Stimulated activated CD4-positive, alpha-beta T cell treated with anti-CD3 and anti-CD28 coated beads, Interleukin-12 subunit alpha, Interleukin-12 subunit beta, amount 100 ng/mL, for 4 hours (primary cell): Measurements from ENCODE around the gene BDNF.

Experiments
- DNase-seq: peaks from one replicate; pipeline ENCODE4 v3.0.0-alpha.2; 2020

BDNF gene

DNA sequence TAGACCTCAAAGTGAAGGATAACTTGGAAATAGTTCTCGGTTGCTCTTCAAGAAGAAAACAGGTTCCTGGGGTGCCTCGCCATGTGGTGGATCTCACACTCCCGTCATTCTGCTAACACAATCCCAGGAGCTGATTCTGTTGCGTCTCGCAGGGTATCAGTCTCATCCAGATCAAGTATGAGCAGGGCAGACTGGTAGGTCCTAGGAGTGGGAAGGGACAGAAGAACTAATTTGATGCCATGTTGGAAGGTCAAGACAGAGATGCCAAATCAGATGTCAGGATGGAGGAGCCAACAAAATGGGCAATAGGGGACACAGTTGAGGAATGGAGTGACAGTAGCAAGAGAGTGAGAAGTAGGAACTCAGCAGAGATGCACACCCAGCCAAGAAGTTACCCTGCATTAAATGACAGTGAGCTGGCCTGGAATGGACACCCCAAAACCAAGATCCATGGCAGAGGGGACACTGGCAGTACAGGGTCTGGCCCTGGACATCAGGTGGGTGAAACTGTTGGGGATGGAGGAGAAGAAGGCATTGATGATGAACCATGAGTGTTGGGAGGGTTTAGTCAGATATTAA lies 76.2 kb downstream of the BDNF start:
- no peak for DNase-seq

DNA sequence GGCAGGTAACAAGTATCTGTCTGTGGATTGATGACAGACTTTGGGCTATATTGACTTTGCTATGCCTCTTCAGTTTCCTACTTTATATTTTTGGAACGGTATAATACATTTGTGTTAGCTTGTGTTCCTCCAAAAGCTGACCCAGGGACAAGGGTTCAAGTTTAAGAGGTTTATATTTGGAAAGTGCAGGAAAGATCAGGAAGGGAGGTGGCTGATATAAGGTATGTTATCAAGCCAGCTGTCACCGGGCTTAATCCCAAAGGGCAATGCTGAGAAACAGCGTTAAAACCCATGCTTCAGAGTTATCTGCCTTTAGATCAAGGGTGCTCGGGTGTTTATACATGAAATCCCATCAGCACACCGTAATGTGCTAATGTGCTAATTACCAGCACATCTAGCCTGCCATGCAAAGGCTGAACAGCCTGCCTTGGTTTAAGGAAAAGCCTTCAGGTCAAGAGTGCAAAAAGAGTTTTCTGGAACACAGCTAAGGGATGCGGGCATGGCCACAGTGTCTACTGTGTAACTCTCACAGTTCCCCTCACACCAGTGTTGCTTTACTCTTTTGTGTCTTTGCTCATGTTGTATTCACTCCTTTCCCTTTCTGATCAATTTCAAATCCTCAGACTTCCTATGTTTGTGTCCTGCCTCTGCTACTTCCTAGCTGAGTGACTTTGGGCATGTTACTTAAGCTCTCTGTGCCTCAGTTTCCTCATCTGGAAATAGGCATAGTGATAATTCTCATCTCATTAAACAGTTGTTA lies 77.5 kb downstream of the BDNF start:
- DNase-seq = no peak

DNA sequence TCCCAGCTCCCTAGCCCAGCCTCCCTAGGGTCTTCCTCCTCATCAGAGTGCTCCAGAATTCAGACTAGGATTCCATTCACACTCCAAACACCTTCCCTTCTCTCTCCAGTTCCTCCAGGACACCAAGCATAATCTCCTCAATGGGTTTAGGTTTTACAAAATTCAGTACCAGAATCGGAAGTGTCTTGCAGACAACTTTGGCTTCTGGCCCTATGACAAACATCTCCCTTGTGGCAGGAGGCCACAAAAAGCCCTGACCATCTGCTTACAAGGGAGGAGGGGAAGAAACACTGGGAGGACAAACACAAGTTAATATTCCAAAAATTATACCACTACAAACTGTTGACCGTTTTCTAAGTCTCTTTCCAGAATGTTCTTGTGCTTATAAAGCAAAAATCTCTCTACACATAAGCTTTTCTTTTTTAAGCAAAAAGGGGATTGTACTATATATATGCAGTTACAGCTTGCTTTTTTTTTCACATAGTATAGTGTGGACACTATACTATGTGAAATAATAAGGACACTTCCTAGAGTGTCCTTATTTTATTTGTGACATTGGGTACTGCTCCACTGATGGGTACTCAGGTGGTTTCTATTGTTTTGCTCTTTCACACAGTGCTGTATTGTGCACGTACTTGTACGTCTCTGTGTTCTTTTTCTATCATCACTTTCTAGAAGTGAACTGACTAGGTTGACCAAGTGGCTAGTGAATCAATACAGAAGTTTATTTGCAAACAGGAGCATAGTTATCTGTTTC lies 78.7 kb downstream of the BDNF start:
- DNase-seq = no peak

DNA sequence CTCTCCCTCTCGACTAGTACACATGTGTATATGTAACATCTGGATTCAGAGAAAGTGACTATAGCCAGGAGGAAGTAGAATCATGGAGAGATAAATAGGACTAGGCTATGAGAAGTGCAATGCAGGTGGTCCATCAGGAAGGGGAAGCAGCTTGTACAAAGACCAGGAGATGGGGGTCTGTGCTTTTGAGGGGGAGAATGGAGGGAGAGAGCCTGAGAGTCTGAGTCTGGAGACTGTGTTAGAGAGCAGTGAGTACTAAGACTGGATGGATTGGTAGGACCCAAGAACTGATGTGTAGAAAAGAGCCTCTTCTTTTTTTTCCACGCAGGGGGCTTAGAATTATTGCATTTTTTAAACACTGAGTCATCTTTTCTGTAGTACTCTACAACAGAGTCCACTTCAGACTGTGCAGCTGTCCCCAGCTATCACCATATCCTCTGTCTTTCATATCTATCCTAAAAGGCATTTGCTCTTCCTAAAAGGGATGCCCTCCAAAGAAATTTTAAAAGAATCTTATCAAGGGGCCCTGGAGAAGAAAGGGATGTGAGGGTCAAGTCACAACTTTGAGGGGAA lies 80.4 kb downstream of the BDNF start:
- DNase-seq = no peak

DNA sequence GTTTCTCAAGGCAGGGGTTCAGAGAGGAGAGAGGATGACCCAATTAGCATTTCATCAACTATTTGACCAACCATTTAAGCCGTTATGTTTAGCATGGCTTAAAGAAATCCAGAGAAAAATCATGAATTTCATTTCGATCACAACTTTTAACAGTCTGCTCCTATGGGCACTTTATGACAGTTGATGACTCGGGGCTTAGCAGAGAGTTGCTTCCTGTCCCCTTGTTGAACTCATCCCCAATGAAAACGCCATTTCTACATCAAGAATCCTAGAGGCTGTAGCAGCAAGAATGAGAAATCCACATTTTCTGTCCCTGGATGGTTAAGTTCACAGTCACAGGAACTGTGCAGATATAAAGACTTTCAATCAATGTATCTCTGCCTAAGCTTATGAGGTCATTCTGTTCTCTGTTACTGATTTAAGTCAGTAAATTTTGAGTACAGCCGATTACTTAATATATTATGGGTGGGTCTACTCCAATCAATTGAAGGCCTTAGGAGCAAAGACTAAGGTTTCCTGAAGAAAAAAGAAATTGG lies 81.1 kb downstream of the BDNF start:
- DNase-seq = no peak

DNA sequence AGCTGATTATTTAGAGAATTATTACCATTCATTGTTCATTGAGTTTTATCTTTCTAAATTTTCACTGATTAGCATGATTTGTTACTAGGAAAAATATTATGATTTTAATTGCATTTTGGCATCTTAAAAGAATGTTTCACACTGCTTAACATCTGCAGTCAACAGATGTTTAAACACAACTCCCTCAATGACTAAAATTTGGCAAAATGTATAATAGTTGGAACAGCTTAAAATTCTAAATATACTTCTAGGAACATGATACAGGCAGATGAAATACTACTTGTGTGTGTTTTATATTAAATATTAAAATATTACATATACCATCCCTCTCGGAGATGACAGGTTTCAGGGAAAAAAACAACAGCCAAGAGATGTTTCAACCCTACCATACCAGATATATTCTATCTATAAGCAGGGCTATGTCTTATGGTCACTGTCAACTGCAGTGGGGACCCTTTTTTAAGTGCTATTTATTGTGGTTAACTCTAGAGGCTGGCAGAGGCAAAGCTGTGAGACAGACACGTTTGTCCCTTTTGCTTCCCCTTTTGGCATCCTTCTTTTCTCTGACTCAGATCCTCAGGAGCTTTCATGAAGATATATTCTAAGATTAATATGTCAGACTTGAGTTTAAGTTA lies 81.9 kb downstream of the BDNF start:
- no peak for DNase-seq

DNA sequence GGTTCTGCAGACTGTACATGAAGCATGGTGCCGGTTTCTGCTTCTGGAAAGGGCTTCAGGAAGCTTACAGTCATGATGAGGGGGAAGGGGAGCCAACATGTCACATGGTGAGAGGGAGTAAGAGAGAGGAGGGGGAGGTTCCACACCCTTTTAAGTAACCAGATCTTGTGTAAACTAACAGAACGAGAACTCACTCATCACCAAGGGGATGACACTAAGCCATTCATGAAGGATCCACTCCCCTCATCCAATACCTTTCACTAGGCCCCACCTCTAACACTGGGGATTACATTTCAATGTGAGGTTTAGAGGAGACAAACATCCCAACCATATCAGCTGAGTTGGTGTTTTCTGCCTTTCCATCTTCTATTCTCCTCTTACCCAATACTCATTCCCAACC lies 83.5 kb downstream of the BDNF start:
- no peak for DNase-seq

DNA sequence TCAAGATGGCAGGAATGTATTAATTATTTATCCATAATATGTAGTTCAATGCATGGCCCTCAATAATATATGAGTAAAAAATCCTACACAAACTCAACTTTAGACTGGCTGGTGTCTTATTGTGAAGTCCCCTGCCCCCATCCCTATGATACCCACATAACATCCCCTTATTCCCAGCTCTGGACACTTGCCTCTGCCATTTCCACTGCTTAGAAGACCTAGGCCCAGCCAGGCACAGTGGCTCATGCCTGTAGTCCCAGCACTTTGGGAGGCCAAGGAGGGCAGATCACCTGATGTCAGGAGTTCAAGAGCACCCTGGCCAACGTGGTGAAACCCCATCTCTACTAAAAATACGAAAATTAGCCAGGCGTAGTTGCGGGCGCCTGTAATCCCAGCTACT lies 84.4 kb downstream of the BDNF start:
- no peak for DNase-seq

GRCh38 chr11:27614092-27614491 lies 86.2 kb downstream of the BDNF start:
- DNase-seq = no peak

GRCh38 chr11:27612932-27613880 lies 87.0 kb downstream of the BDNF start:
- DNase-seq = no peak

- DNase-seq = no peak
These were observed 88.3 kb downstream of the BDNF start for GRCh38 chr11:27611947-27612455.

GRCh38 chr11:27611390-27611789 lies 88.9 kb downstream of the BDNF start:
- DNase-seq = no peak

- no peak for DNase-seq
These were observed 89.3 kb downstream of the BDNF start for GRCh38 chr11:27610946-27611345.

GRCh38 chr11:27610280-27610679 lies 90.0 kb downstream of the BDNF start:
- DNase-seq = no peak

DNA sequence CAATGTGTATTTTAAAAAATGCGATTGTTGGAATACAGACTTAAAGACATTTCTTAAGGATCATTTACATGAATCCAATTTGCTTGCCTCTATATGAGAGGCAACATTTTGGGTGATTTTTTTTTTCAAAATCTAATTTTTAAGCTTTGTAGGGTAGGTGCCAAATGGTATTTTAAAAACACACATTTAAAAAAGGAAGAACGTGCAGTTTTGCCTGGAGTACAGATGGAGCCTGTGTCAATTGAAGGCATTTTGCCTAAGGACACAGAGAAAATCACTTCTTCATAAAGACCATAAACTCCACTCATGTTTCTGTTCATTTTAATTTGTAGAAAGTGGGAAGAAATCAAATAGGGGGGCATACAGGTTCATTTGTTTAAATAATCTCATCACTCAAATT lies 91.3 kb downstream of the BDNF start:
- DNase-seq = no peak

- no peak for DNase-seq
These were observed 94.8 kb downstream of the BDNF start for GRCh38 chr11:27605422-27605821.
